GM19351 (cell line): ENCODE data around the gene RTP3.
"Not testable (repeated sequence)": the region's sequence is repeated elsewhere in the genome, so short reads cannot be mapped to it uniquely, and the experiment has no call there.

ENCODE experiments used
- ATAC-seq: cut with Tn5 transposase; IDR thresholded peaks from one replicate; pipeline ENCODE4 v1.9.1; 2021; ENCODE audit warnings: mild to moderate bottlenecking, moderate library complexity; ENCODE audit not compliant: unreplicated experiment

The RTP3 gene

GRCh38 chr3:46490338-46491084, 7.3 kb upstream of the RTP3 start:
- ATAC-seq: no peak

GRCh38 chr3:46491089-46492070, 6.4 kb upstream of the RTP3 start:
- ATAC-seq: no peak

- ATAC-seq: no peak
Observed at GRCh38 chr3:46492890-46493547, 4.8 kb upstream of the RTP3 start.

- not testable (repeated sequence) for ATAC-seq
Observed at GRCh38 chr3:46494491-46494890, 3.3 kb upstream of the RTP3 start.

- ATAC-seq: no peak
Observed at GRCh38 chr3:46495901-46496456, 1.8 kb upstream of the RTP3 start.

GRCh38 chr3:46496746-46497555, 825 bp upstream of the RTP3 start:
- ATAC-seq: no peak

GRCh38 chr3:46498916-46499519, 1.2 kb downstream of the RTP3 start:
- ATAC-seq: no peak

- ATAC-seq: no peak
Observed at GRCh38 chr3:46500656-46501635, 3.2 kb downstream of the RTP3 start.

- no peak for ATAC-seq
Observed at GRCh38 chr3:46501702-46502101, 3.9 kb downstream of the RTP3 start.

GRCh38 chr3:46503200-46503874, 5.6 kb downstream of the RTP3 start:
- no peak for ATAC-seq

GRCh38 chr3:46504789-46505188, 7.0 kb downstream of the RTP3 start:
- no peak for ATAC-seq

- ATAC-seq: no peak
Observed at GRCh38 chr3:46505953-46506352, 8.2 kb downstream of the RTP3 start.

- no peak for ATAC-seq
Observed at GRCh38 chr3:46506526-46506925, 8.8 kb downstream of the RTP3 start.

- ATAC-seq: no peak
Observed at GRCh38 chr3:46508850-46509591, 11.2 kb downstream of the RTP3 start.

- ATAC-seq: no peak
Observed at GRCh38 chr3:46509661-46510187, 11.9 kb downstream of the RTP3 start.

- no peak for ATAC-seq
Observed at GRCh38 chr3:46512191-46512749, 14.5 kb downstream of the RTP3 start.

GRCh38 chr3:46516521-46516920, 18.7 kb downstream of the RTP3 start:
- no peak for ATAC-seq
